Activated effector memory CD4-positive, alpha-beta T cell treated with anti-CD3 and anti-CD28 coated beads, Interleukin-2, amount 50 U/mL, for 16 hours (primary cell): Measurements from ENCODE around the gene SLC43A2.

Experiments
- DNase-seq: peaks from one replicate; pipeline ENCODE4 v3.0.0-alpha.2; 2020

The SLC43A2 gene

DNA sequence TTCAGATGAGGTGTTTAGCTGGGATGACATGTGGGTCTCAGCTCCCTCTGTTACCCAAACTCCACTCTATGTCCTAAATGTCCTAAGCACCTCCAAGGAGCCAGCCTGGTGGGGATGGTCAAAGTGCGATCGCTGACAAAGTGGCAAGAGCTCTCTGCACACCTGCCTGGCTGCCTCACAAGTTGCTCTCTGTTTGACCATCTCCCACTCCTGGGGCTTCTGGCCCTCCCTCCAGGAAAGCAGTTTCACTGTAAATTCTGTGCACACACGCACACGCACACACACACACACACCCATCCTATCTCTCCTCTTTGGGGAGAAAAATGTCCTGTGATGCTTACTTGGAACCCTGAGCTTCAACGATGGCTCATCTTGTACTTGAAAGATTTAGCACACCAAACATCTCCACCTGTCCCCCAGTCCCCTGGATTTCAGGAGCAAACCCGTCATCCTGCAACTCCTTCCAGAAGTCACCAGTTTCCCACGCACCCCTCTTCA, 67.7 kb downstream of the SLC43A2 start:
- DNase-seq: no peak

DNA sequence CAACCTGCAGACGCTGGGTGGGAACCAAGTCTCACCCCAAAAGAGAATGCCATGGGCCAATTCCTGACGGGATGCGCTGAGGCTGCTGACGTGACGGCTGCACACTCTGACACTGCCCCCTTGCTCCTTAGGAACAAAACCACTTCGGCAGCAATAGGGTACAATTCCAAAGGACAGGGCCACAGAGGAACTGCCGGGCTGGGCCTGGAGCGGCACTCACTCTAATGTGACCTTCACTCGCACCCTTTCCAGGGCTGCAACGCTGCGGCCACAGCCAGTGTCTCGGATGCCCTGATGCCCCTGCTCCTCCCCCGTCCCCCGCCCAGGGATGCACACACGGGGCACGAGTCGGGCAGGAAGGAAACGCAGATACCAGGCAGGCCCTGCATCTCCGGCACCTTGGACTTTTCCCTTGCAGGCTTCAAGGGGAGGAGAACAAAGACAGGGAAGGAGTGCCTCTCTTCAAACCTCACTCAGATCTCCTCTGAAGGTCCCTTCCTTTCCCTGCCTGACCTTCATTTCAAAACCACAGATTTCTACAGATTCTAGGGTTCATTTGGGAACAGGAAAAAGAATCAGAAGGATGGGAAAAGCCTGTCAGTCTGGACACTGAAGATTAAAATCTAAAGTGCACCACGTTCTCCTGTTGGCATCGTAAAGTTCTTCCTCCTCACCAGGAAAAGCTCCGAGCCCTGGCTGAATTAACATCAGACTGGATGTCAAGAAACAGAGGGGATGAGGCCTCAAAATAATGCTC, 68.4 kb downstream of the SLC43A2 start:
- DNase-seq: no peak

DNA sequence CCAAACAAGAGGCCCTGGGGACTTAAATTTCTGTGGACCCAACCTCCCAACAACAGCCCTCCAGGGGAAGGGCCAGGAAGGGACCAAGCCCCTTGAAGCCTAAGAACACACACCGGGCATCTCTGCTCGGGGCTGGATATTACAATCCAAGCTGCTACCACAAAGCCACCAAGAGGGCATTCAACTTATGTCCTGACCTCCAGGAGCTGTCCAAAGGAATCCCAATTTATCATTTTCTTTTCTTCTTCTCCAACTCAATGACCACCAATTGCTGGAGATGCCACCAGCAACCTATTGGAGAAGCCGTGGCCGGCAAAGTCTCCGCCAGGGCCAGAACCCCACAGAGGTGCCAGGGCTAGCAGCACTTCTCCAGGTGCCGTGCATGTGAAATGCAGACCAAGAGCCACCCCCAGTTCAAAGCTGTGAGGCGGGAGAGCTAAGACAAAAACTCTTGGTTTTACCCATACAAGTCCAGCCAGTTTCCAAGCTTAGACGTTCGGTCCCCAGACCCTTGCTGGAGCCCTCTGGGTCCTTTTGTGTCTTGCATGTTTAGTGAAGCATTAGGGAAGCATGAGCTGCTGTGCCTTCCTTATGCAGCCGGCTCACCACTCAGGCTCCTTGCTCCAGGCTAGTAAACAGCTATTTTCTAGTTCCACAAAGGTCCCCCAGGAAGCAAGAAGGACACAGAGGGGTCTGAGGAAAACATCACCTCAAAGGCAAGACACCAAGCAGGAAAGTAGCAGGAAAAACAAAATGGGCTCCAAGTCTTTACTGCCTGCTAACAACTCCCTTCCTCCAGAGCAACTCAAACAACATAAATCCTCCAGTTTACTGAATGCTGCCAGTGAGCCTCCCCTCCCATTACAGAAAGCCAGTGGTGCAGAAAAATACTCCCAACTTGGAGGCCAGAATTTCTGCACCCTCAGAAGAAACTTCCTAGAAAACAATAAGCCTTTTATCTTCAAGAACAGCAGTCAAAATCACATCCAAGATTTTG, 69.3 kb downstream of the SLC43A2 start:
- DNase-seq: no peak

- no peak for DNase-seq
Measured at GRCh38 chr17:1558401-1558800, 70.2 kb downstream of the SLC43A2 start.

- DNase-seq: no peak
Measured at GRCh38 chr17:1557355-1558095, 71.1 kb downstream of the SLC43A2 start.

- no peak for DNase-seq
Measured at GRCh38 chr17:1555651-1556471, 72.8 kb downstream of the SLC43A2 start.

DNA sequence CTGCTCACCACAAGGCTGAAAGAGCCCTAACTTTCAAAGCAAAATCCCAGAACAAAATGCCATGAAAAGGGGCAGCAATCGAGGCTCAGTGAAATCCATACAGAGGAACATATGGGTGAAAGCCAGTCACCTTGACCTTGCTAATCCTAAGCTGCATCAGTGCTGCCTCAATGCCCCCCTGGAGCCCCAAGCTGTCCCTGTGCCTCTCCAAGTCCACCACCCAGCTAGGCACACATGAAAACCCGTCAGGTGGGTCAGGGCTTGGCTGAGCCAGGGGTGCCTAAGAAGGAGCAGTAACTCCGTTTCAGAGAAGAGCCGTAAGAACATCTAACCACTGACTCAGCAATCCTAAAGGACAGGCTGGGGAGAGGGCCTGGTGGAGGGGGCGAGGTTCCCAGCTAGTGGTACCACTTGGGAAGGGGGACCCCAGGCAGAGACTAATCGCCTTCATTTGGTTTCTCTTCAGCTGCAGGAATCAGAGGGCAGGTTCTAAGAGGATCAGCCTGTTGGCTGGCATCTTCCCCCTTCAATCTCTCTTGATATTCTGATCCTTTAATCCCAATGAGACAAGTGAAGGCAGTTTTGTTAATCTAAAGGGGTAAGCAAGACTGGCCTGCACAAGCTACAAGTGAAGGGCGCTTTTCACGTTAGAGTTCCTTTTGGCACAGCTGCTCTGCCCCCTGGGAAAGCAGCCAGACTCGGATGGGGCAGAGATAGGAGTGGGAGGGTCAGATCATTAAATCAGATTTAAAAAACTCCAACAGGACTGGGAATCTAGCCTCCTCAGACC, 73.7 kb downstream of the SLC43A2 start:
- no peak for DNase-seq

- DNase-seq: no peak
Measured at GRCh38 chr17:1553354-1554266, 75.0 kb downstream of the SLC43A2 start.

DNA sequence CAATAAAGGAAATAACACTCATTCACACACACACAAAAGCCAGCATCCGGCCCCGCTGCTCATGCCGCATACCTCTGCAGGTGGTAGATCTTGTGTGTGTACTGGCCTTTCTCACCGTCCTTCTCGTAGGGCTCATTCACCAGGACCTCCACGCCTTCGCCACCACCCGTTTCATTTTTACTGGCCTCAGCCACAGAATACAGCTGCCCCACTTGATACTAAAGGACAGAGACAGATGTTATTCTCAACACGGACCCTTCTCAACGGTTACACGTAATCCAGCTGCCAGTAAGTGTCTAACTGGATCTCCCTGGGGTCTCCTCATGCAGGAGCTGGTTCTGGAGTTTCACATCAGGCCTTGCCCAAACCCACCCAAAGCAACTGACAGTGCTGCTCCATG, 75.7 kb downstream of the SLC43A2 start:
- DNase-seq: no peak

GRCh38 chr17:1551741-1552140, 76.9 kb downstream of the SLC43A2 start:
- DNase-seq: no peak

DNA sequence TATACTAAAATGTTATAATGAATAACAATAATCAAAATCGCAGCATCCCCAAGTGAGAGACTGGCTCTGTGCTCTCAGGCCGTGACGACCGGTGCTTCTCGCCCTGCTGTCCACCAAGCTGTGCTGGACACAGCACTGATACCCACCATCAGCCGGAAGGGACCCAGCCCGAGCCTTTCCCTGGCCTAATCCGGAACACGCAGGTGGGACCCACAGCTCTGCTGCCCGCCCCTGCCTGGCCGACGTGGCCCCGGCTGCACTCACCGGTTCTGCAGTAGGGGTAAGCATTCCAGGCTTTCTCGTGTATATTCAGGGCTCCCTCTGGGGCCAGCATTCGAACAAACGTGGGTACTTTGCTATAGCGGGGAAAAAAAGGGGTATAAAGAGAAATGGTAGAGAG, 80.6 kb downstream of the SLC43A2 start:
- DNase-seq: no peak

- no peak for DNase-seq
Measured at GRCh38 chr17:1546292-1546922, 82.2 kb downstream of the SLC43A2 start.

DNA sequence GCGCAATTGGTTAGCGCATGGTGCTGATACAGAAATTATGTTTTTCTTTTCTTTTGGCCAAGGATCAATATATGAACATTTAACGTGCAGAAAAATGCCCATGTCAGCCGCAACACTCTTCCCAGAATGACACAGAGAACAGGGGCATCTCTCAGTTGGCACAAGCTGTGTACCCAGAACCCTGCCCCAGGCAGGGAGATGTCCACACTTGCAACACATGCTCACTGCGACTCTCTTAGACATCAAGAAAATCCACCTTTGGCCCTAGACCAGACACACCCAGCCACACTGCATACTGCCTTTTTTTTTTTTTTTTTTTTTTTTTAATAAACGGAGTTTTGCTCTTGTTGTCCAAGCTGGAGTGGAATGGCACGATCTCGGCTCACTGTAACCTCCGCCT, 83.0 kb downstream of the SLC43A2 start:
- no peak for DNase-seq

GRCh38 chr17:1542316-1542715, 86.3 kb downstream of the SLC43A2 start:
- DNase-seq: no peak

GRCh38 chr17:1541367-1541904, 87.2 kb downstream of the SLC43A2 start:
- DNase-seq: no peak

GRCh38 chr17:1539811-1540210, 88.8 kb downstream of the SLC43A2 start:
- no peak for DNase-seq

- no peak for DNase-seq
Measured at GRCh38 chr17:1535737-1536136, 92.9 kb downstream of the SLC43A2 start.

DNA sequence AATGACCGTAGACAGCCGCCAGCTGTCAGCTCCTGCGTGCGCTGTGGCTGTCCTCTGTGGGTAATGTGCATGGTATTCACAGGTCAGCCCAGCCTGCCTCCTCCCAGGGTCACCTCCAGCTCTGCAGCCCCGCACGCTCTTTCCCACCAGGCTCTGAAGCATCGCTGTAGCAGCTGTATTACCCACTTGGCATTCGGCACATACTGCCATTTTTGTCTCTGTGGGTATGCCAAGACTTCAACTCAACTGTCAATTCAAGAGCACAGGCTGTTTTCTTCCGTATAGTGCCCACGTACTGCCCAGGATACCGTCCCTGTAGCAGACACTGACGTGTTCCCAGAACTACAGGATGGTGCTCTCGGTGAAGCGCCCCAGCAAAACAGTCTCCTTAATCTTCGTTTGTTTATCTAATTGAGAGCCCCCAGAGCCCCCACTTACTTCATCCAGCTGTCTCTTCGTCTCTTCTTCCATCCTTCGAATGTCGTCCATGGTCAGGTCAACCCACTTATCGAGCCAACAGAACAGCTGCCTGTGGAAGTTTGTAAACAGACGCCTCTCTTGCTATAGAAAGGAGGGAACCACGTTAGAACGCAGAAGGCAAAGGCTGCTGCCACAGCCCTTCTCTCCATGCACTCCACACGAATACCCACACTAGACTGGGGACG, 94.8 kb downstream of the SLC43A2 start:
- DNase-seq: no peak
